ENCODE results near the gene TXNRD2.
A peak's percentile ranks its signal among the peaks of the same experiment; 100 is the strongest.

Gene TXNRD2

GRCh38 chr22:19941365-19942082 lies at the start of gene TXNRD2, which contains the start of gene COMT:
TXNRD2 (minus strand) TSS chr22:19941818; CDS start chr22:19941803, 15 bp downstream.
COMT (plus strand) TSS chr22:19941772; CDS start chr22:19962527, 20,755 bp downstream.
- DNase-seq = peak; percentile 83

- no peak for DNase-seq
Observed at GRCh38 chr22:19991395-19991644, 49.7 kb upstream of the TXNRD2 start.

DNA sequence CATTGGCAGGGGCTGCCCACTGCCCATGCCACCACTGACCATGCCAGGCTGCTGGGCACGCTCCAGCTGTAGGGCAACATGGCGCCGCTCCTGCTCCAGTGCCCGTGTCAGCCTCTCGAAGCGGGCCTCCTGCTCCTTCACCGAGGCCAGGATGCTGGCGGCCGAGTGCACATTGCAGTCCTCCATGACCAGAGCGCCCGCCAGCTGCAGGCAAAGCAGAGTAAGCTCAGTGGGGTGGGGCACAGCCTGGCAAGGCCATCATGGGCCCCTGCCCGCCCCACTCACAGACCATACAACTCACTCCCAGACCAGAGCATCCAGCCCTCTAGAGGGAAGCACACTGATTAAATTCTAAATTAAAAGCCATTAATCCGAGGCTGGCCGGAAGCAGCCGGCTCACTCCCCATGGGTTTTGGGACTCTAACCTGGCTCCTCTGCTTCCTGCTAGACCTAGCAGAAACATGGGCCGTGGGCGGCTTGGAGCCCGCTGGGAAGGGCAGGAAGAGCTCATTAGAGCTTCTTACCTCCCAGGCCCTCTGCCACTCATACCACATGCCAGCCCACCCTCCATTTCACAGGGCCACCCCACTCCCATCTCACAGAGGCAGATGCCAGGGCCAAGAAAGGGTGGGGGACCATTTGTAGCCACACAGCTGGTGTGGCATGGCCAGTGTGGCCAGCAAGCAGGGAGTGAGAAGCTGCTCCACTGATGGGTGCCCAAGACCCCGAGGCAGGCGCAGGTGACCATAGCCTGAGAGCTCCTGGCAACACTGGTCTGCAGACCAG lies 49.2 kb upstream of the TXNRD2 start:
- DNase-seq = no peak

DNA sequence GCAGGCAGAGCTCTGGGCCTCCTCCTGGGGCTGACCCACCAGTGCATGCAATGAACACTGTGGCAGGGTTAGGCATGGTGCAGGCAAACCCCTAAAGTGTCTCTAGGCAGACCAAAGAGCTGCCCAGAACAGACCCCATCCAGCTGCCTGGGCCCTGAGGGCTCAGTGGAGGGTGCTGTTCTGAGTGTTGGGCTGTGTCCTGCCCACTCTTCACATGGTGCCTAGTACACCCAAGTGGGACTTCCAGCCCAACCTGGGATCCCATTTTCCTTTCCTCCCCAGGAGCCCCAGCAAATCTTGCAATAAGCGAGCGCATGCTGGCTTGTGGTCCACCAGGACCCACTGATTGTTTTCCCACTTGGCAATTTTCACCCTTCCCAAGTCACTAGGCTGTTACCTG lies 48.6 kb upstream of the TXNRD2 start:
- DNase-seq = no peak

- DNase-seq = no peak
Observed at GRCh38 chr22:19989725-19990067, 48.1 kb upstream of the TXNRD2 start.

GRCh38 chr22:19988965-19989724 lies 47.5 kb upstream of the TXNRD2 start:
- DNase-seq = no peak

- DNase-seq = no peak
Observed at GRCh38 chr22:19988331-19988808, 46.8 kb upstream of the TXNRD2 start.

- no peak for DNase-seq
Observed at GRCh38 chr22:19987394-19988306, 46.0 kb upstream of the TXNRD2 start.

DNA sequence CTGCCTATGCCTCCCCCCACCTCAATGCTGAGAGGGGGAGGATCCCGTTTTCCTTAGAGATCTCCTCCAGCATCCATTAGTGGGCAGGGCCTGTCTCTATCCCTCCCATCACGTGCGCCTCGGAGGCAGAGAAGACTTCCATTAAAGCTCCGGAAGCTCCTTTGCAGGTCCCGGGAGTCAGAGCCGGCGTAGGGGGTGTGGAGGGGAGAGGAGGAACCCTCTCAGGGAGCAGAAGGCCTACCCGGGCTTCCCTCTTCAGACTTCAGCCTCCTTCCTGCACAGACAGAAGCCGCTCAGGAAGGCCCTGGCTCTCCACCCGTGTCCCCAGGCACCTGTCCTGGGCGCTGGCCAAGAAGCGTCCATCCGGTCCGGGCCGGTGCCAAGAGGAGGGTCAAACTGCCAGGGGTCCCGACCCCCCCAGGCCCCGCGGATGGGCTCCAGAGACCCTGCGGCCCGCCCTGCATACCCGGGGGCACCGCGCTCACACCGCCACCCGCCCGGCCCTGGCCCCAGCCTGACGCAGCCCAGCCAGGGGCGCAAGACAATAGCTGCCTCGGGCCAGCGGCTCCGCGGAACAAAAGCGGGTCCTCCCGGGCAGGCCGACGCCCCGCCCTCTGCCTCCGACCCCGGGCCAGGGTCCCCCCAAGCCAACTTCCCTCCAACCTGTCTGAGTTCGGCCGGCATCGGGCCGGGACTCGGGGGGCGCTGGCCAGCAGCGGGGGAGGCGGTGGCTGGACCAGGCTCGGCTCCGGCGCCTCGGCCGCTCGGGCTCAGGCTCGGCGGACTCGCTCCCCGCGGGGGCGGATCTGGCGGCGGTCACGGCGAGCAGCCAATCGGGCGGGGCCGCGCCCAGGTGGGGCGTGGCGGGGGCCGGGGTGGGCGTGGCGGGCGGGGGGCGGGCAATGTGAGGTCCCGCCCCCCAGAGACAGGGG lies 45.1 kb upstream of the TXNRD2 start:
- peak; percentile 71 for DNase-seq

GRCh38 chr22:19986011-19986409 lies 44.4 kb upstream of the TXNRD2 start:
- no peak for DNase-seq

GRCh38 chr22:19984851-19985811 lies 43.5 kb upstream of the TXNRD2 start:
- DNase-seq = no peak

- peak; percentile 19 for DNase-seq
Observed at GRCh38 chr22:19984201-19984753, 42.7 kb upstream of the TXNRD2 start.

DNA sequence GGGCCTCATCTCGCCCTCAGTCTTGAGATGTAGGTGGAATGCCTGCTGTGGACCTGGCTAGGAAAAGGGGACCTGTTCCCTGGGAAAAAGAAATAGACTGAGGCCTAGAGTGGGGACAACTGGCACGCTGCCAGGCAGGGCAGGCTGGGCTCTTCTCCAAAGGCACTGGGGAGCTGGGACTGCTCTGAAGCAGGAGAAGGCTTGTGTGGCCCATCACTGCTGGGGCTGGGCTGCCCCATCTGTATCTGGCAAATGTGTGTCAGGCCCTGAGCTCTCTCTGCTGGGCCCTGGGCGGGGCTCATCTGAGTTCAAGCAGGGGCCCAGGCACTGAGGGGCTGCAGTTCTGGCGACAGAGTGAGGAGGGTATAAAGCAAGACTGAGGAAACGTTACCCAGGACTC lies 42.1 kb upstream of the TXNRD2 start:
- no peak for DNase-seq

GRCh38 chr22:19982991-19983578 lies 41.5 kb upstream of the TXNRD2 start:
- no peak for DNase-seq

- DNase-seq = no peak
Observed at GRCh38 chr22:19981961-19982920, 40.6 kb upstream of the TXNRD2 start.

DNA sequence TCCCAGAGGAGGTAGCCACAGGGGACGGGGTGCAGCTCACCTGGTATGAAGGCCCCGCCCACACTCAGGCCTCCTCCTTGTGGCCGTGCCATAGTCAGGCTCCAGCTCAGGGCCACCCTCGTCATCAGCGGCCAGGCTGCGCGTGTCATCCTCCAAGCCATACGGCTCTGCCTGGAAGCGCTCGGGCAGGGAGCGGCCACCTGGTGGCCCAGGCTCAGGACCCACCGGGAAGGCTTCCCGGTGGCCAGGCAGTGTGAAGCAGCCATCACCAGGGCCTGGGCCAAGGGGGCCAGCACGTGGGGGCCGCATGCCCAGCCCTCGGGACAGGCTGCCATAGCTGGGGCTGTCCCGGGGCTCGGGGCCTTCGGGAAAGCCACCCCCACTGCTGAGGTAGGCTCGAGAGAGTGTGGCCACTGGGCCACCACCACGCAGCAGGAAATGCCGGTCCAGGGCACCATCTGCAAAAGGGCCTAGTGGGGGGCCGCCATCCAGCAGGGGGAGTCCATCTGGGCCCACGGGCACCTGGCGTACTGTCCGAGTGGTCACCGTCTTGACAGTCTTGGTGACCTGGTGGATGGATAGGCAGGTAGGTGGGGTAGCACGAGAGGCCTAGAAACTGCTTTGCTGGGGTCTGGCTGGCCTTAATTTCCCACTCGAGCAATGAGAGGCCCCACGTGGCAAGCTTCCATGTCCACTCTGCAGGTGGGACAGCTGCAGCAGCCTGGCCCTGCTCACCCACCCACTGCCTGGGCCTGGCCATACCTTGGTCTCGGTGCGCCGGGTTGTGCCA lies 39.7 kb upstream of the TXNRD2 start:
- no peak for DNase-seq

DNA sequence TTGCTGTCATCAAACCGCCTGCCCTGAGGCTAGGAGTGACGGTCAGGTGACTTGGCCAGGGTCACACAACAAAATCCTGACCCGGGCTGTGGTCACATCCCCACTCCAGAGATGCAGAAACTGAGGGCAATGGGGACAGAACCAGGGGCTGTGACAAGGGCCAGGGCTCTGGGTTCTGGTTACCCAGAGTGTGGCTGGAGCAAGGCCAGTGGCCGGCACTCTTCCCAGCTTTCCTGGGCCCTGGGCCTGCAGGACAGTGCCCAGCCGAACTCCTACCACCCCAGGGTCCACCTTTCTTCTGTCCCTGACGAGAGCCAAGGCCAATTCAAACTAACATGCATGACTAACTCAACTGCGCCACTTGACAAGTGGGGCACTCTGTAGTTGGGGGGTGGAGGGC lies 39.1 kb upstream of the TXNRD2 start:
- DNase-seq = no peak
